ENCODE data around the gene BPTF.
"Not testable (repeated sequence)": the region's sequence is repeated elsewhere in the genome, so short reads cannot be mapped to it uniquely, and the experiment has no call there.

The BPTF gene

DNA sequence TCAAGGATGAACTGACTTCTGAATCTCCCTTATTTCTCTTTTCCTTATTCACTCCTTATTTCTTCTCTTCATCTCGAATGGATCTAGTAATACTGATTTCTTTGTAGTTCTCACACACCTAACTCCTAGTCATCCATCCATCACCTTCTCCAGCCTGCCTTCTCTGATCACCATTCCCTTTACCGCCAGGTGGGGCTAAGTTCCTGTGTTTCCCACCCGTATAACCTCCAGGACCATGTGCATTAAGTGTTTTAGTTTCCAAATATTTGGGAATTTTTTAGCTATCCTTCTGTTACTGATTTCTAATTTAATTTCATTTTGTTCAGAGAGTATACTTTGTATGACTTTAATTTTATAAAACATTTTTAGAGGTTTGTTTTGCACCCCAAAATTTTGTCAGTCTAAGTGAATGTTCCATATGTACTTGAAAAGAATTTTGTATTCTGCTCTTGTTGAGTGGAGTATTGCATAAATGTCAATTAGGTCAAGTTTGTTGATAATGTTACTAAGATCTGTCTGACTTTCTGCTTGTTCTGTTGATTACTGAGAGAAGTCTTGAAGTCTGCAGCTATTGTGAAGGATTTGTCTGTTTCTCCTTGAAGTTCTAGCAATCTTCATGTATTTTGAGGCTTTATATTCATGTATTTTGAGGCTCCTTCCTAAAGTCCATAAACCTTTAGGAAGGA lies 8.8 kb downstream of the BPTF start:
- DNase-seq = no peak

DNA sequence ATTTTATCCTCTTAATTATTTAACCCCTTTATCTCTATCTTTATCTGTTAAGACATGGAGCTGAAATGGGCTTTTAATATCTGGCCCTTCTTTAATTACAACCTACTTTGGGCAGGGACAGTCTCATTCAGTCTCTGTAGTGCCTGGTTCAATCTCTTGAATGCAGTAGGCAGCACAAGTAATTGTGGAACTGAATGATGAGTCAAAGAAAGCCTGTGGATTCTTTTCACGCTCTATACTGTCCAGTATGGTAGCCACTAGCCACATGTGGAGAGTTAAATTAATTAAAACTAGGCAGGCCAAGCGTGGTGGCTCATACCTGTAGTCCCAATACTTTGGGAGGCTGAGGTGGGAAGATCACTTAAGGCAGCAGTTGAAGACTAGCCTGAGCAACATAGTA lies 9.3 kb downstream of the BPTF start:
- no peak for DNase-seq

DNA sequence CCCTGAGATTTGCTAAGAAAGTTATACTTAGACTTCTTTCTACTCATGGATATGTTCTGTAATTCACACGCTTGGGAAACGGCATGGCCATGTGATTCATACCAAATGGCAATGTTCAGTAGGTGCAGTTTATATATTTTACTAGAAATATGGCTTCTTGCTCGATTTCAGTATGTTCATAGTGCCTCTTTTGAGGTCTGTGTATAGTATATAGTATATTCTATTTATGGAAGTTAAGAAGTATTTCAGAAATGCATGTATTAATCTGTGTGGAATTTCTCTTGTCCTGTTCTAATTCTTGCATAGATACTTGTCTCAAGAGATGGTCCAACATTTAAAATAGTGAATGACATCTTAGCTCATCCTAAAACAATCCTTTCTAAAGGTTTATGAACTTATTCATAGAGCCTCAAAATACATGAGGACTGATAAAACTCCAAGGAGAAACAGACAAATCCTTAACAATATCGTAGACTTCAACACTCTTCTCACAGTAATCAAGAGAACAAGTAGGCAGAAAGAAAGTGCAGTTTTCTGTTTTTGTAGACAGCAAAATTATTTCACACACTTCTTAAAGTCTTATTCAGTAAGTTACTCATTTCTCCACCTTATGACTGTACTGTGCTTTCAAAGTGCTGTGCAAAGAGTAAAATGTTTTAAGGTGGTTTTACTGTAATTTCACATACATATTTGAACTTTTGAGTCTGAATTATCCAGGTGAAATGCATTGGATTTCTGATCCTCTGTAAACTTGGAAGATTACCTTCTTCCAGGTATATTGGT lies 11.1 kb downstream of the BPTF start:
- no peak for DNase-seq

DNA sequence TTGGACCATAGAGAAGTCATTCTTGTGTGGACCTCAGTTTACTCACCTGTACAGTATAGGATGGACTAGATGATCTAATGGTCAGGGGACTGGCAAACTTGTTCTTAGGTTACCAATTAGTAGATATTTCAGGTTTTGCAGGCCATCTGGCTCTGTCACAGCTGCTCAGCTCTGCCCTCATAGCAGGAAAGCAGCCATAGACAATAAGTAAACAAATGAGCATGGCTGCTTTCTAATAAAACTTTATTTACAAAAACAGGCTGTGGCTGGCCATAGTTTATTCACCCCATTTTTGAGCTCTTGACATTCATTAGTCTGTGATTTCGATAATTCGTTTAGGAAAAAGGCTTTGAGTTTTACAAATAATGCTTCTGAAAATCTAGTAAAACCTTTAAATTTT lies 12.7 kb downstream of the BPTF start:
- DNase-seq = no peak

DNA sequence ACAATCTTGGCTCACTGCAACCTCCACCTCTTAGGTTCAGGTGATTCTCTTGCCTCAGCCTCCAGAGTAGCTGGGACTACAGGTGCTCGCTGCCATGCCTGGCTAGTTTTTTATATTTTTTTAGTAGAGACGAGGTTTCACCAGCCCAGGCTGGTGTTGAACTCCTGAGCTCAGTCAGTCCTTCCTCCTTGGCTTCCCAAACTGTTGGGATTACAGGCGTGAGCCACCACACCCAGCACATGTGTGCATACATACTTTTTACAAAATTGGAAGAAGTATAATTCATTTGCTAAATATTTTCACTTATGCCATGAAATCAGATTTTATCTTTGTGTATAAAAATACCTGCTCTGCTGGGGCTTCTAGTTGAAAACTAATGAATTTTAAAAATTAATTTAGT lies 13.2 kb downstream of the BPTF start:
- DNase-seq = no peak

DNA sequence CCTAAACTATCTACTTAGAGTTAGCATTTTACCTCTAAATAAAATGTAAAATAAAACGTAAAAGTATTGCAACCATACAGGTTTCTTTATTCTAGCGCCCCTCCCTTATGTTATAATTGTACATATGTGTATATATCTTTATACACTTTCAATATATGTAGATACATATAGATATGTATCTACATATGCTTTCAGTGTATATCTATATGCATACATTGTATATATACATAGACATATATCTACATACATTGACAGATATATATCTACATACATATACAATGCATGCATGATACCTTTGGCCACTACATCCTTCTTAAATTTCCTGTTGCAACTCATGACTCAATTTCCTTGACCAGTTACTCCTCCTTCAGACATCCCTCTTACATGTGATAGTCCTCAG lies 16.7 kb downstream of the BPTF start:
- no peak for DNase-seq

DNA sequence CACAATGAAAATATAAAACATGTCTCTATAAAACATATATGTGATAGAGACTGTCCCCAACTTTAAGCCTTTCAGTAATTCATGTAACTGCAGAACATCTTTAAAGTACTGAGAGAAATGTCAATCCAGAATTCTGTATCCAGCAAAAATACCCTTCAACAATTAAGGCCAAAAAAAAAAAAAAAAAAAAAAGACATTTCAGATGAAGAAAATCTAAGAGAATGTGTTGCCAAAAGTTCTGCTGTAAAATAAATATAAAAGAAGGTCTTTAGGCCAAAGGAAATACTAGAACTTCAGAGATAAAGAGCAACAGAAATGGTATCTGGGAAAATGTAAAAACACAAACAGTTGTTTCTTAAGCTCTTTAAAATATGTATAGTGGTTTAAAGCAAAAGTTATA lies 17.3 kb downstream of the BPTF start:
- DNase-seq = no peak

DNA sequence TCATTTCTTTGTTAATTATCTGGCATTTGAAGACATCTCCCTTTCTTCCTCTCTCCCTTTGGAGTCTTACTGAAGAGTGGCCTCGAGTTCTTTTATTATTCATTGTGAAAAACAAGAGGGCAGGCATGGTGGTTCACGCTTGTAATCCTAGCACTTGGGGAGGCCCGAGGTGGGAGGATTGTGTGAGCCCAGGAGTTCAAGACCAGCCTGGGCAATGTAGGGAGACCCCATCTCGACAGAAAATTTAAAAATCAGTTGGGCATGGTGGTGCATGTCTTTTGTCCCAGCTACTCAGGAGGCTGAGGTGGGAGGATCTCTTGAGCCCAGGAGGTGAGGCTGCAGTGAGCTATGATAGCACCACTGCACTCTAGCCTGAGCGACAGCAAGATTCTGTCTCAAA lies 20.1 kb downstream of the BPTF start:
- no peak for DNase-seq

DNA sequence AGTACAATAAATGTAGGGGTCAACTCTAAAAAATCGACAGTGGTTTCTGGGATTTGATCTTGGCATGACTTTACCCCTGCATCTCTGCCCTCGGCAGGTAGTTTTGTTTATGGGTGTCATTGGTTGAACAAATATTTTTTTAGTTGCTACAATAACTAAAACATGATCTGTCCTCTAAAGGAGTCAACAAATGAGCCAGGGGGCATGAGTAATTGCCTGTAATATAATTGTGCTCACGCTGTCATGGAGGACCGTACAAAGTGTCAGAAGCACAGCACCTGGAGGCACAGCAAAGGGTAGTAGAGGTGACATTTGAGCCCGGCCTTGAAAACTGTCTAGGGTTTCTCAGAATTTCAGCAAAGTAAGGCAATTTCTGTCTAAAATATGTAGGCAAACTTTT lies 22.9 kb downstream of the BPTF start:
- DNase-seq = not testable (repeated sequence)

DNA sequence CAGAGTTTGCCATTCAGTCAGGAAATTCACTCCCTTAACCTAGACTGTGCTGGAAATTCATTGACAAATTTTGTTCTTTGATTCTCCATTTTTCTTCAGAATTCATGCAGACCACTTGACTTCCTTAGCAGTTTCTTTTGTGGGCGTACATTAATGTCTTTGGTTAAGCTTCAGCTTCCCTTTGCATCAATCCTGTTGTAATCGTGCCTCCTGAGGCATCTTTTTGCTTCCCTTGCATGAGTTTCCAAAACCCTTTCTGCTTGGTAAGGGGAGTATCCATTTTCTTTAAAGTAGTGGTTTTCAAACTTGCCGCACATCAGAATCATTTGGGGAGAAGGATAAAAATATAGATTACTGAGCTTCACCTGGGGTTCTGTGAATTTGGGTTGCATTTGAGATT lies 23.5 kb downstream of the BPTF start:
- not testable (repeated sequence) for DNase-seq

DNA sequence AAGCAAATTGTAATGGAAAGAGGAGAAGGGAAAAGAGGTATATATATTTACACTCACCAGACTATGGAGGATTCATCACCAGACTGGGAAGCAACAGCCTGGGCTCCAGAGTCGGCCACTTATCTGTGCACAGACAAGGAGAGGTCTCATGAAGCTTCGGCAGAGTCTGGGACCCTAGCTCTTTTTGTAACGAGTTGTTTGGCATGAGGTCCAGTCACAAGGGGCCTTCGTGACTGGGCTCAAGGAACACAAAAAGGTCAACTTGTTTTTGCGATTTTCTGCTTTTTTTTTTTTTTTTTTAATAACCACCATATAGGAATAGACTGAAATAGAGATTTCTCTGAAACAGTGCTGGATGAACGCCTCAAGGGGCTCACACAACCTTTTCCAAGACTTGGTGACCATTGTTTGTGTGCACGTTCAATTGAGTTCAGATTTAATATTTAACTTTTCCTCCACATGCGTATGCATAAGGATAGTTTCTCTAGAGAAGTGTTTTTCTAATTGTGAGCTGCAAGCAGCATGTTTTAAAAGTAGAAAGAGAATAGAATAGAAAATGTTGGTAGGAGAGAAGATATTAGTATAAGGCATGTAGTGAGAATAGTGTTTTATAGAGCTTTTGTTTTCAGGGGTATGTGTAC lies 25.8 kb downstream of the BPTF start:
- DNase-seq = no peak

DNA sequence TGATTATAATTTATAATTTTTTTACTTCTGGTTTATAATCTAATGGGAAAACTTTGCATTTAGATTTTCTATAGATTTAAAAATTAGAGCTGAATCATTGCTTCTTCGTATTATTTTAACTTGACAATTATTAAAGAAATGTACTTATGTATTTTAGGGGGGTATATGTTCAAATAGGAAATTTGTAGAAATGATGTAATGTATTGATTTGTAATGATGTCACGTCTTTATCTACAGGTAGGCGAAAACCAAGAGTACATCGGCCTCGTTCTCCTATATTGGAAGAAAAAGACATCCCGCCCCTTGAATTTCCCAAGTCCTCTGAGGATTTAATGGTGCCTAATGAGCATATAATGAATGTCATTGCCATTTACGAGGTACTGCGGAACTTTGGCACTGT lies 28.4 kb downstream of the BPTF start:
- DNase-seq = no peak

DNA sequence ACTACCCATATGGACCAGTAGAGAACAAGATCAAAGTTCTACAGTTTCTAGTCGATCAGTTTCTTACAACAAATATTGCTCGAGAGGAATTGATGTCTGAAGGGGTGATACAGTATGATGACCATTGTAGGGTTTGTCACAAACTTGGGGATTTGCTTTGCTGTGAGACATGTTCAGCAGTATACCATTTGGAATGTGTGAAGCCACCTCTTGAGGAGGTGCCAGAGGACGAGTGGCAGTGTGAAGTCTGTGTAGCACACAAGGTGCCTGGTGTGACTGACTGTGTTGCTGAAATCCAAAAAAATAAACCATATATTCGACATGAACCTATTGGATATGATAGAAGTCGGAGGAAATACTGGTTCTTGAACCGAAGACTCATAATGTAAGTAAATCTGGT lies 29.1 kb downstream of the BPTF start:
- no peak for DNase-seq

DNA sequence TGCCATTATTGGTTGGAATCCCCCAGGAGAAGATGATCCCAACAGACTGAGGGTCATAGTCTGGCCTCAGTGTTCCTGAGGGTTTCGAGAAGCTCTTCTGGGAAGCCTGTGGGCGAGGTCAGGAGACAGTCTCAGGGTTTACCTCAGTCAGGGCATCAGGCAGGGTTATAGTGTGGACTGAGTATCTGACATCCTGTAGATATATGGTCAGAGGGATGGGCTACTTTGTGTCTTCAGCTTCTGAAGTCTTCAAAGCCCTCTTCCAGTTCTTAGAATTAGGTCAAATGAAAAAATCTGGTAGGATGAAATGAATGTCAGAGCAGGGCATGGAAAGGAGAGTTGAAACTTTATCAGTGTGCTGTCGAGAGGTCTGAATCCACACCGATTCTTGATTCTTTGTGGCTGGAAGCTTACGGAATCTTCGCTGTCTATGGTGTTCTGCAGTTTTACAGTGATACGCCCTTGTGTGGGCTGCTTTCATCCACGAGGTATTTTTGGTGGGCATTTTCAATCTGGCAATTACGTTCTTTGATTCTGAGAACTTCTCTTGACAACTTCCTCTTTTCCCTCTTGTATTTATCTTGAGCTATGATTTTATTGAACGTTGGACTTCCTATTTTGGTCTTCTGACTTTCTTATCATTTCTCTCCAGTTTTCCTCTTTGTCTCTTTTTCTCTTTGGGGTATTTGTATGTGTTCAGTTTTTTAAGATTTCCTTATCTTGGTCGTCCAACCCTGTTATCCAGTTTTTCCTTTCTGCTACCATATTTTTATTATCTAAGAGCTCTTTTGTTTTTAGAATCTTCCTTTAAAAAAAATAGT lies 30.4 kb downstream of the BPTF start:
- DNase-seq = no peak

DNA sequence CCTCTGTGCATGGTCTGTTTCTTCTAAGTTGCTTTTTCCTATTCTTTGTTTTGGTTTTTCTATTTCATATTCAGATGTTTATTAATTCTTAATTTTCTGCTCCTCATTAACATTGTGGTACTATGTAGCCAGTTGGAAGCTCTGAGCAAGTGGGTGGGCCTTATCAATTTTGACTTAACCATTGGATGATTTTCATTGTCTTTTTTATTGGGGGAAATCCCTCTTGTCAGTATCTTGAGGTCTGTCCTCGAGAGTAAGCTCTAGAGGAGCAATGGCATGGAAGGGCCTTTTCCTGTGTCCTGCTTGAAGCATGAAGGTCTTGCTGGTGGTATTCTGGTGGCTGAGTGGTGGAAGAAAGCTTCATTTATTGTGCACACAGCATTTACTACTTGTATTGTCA lies 31.1 kb downstream of the BPTF start:
- DNase-seq = not testable (repeated sequence)

DNA sequence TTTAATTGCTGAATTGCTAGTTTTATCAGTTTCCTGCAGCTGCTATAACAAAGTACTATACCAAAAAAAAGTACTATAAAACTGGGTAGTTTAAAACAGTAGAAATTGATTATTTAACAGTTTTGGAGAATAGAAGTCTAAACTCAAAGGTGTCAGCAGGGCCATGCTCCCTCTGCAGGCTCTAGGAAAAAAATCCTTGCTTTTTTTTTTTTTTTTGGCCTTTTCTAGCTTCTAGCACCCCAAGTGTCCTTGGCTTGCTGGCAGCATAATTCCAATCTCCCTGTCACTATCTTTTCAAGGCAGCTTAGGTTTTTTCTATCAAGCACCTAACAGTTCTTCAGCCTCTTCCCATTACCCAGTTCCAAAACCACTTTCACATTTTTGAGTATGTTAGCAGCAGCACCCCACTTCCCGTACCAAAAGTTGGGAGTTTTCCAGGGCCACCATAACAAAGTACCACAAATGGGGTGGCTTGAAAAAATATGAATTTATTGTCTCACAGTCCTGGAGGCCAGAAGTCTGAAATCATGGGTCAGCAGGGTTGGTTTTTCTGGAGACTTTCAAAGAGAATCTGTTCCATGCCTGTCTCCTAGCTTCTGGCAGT lies 37.4 kb downstream of the BPTF start:
- DNase-seq = no peak

DNA sequence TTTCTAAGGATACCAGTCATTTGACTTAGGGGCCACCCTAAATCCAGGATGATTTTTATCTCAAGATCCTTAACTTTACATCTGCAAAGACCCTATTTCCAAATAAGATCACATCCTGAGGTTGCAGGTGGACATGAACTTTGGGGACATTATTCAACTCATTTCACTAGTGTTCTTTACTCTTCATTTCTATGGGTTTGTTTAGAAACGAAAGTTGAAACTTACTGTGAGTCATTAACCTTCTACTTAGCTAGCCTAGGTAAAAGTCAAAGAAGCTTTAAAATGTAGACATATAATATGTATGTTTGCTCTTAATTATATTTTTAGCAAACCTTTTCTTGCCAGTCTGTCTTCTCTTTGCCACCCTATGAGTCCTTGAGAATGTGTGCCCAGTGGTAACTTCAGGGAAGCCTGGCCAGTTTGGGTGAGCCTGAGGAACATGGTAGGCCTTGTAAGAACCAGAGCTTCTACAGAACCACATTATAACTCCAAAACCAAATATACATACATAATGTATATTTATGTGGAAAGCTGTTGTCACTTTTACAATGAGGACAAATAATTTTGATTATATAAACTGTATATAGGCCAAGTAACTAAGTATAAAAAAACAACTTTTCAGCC lies 38.4 kb downstream of the BPTF start:
- no peak for DNase-seq

DNA sequence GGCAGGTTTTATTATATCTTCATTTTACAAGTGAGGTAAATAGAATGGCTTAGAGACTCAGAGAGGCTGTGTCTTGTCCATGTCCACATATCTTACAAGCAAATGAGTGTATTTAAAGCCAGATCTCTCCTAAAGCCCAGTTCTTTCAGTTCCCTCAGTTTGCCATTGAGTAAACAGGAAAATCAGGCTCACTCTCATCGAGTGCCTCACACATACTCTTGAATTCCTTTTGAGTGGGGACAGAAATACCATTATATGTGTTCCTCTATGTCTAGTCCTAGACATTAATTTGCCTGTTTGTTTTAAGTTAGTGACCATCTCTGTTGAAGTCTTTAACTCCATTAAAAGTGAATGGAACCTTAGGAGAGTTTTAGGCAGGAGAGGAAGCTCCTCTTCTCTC lies 40.1 kb downstream of the BPTF start:
- no peak for DNase-seq

DNA sequence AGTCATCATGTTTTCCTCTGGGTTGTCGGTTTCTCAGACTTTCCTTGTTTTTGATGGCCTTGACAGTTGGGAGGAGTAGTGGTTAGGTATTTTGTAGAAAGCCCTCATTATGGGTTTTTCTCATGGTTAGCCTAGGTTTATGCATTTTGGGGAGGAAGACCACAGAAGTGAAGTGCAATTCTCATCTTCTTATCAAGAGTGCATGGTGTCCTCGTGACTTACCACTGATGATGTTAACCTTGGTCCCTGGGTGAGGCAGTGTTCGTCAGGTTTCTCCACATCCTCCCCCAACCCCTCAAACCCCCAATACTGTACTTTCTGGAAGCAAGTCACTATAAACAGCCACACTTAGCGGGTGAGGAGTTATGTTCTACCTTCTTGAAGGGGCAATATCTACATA lies 42.3 kb downstream of the BPTF start:
- no peak for DNase-seq

DNA sequence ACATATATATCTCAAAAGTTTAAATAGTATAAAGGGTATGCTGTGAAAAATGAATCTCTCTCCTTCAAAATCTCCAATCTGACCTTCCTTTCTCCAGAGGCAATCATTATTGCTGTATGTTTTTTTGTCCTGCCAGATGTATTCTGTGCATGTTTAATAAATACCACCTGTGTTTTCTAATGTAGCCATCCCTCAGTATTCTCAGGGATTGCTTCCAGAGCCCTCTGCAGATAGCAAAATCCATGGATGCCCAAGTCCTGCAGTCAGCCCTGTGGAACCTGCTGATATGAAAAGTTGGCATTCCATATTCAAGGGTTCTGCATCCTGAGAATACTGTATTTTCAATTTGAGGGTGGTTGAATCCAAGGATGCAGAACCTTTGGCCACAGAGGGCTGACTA lies 42.9 kb downstream of the BPTF start:
- DNase-seq = no peak

DNA sequence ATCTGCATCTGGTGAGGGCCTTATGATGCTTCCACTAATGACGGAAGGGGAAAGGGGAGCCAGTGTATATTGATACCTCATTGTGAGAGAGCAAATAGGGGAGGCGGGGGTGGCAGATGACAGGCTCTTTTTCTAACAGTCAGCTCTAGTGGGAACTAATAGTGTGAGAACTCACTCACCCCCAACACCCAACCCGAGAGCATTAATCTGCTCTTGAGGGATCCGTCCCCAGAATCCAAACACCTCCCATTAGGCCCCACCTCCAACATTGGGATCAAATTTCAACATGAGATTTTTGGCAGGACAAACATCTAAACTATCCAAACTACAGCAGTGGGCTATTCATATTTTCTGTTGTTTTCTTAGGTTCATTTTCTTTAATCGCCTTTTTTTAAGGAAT lies 54.4 kb downstream of the BPTF start:
- DNase-seq = no peak

DNA sequence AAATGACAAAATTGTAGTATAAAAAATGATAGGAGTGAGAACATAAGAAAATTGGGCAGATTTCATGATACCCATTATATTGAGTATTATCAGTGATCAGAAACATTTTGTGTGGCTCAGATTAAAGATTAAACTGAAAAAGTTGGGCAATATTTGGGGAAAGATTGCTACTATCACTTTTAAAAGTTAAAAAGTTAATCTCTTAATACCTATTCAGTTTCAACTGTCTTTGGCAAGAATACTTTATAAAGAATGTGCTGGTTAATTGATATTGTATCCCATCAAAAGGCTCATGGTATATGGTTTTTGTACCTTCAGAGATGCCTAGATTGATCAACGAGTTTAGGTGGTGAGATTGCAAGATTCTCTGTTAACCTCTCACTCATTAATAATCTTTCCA lies 55.8 kb downstream of the BPTF start:
- no peak for DNase-seq

DNA sequence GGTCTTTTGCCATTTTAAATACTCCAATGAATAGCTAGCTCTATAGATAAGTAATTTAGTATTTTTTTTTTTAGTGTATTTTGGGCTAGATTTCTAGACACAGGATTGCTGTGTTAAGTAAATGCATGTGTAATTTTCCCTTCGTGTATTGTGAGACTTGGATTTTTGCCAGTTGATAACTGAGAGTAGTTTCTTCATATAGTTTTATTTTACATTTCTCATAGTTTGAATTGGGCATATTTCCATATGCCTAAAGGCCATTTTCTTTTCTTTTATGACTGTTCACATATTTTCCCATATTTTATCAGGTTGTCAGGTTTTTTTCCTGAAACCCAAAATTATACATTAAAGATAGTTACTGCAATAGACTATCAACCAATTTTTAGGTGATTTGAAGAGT lies 59.4 kb downstream of the BPTF start:
- DNase-seq = no peak

Measured in CD4-positive, alpha-beta T cell treated with Interleukin-4 for 1 hour (primary cell).